Stomach (tissue), 9 donors: ENCODE data around the gene OCSTAMP. TPM values are rescaled to one million over a fixed set of nuclear protein-coding genes. Genes with fewer than 3 reads are reported as not detected.

Source experiments
- DNase-seq, 2 donors: peaks; one replicate each; pipeline versions ENCODE4 v3.0.0 to v3.0.0-alpha.2; 2013 to 2019
- H3K27ac ChIP-seq, 5 donors: fragments of 200-600 bp in 4 of 5; sonication (generic) in 4 of 5; one replicate each; pipeline ENCODE4 v1.5.1; 2013 to 2019; ENCODE audit warnings: mild to moderate bottlenecking in 1 of 5, moderate library complexity in 1 of 5
- H3K27me3 ChIP-seq, 3 donors: fragments of 200-600 bp; sonication (generic); one replicate each; pipeline ENCODE4 v1.5.1; 2017 to 2019; ENCODE audit warnings: mixed run types in 1 of 3
- H3K36me3 ChIP-seq, 4 donors: fragments of 200-600 bp; sonication (generic); 1 replicate in 3 of 4; 2 replicates in 1 of 4; pipeline ENCODE4 v1.5.1; 2016 to 2019
- H3K4me1 ChIP-seq, 4 donors: fragments of 200-600 bp; sonication (generic); one replicate each; pipeline ENCODE4 v1.5.1; 2016 to 2019
- H3K4me3 ChIP-seq, 4 donors: fragments of 200-600 bp; sonication (generic) in 3 of 4; one replicate each; pipeline ENCODE4 v1.5.1; 2016 to 2019; ENCODE audit warnings: mild to moderate bottlenecking in 1 of 4
- H3K9me3 ChIP-seq, 4 donors: fragments of 200-600 bp; sonication (generic); one replicate each; pipeline ENCODE4 v1.5.1; 2016 to 2019
- EP300 ChIP-seq: sonication (generic); formaldehyde crosslinking; IDR thresholded peaks from one replicate; pipeline ENCODE4 v1.6.1; 2017; ENCODE audit warnings: antibody characterized with exemption
- POLR2A ChIP-seq, 4 donors: fragments of 450-650 bp; IDR thresholded peaks; one replicate each; pipeline ENCODE4 v1.6.1; 2016; ENCODE audit warnings: antibody characterized with exemption in 4 of 4, control low read depth in 2 of 4, mild to moderate bottlenecking in 1 of 4, moderate library complexity in 1 of 4
- POLR2AphosphoS5 ChIP-seq, 3 donors: sonication (generic); formaldehyde crosslinking; IDR thresholded peaks; one replicate each; pipeline ENCODE4 v1.6.1; 2016; ENCODE audit warnings: antibody characterized with exemption in 3 of 3
- WGBS, 5 donors: extraction: QIAGEN DNeasy Blood & Tissue Kit in 3 of 5; methylation state at CpG; one replicate each; pipeline versions ENCODE4 v1.1.5 to v1.1.7; 2013 to 2018; 5-methylcytosine and 5-hydroxymethylcytosine counted together
- intact Hi-C: fragments of 100-400 bp; cut with DNase I; formaldehyde crosslinking; loops from one replicate; pipeline ENCODE4 v1.15.1; 2023; ENCODE audit warnings: low total_unique reads
- polyA plus RNA-seq, 3 donors: library from polyadenylated mRNA; stranded (reverse); fragments of 200-250 nt; gene quantifications; one replicate each; pipeline ENCODE4 v1.2.3, GENCODE V29; 2013
- total RNA-seq, 5 donors: library from RNA; depleted of rRNA; stranded (reverse); fragments of >200 nt; gene quantifications; one replicate each; pipeline versions ENCODE4 v1.1.0 to v1.2.3, GENCODE V29; 2014 to 2016
- TF ChIP-seq, protein P1 (sequence below), 7 experiments: fragments of 450-650 bp in 4 of 7; fragments of 200-600 bp in 3 of 7; sonication (generic) in 3 of 7; IDR thresholded peaks; one replicate each; pipeline ENCODE4 v1.5.1; 2016 to 2019; ENCODE audit warnings: antibody characterized with exemption in 7 of 7, control low read depth in 2 of 7, mild to moderate bottlenecking in 1 of 7
- donor health status: healthy with polysubstance abuse.
- donor health status: Bipolar disorder and iron deficiency.
- donor health status: healthy.

Gene OCSTAMP
- total and polyA plus RNA-seq, 8 donors: not detected

DNA sequence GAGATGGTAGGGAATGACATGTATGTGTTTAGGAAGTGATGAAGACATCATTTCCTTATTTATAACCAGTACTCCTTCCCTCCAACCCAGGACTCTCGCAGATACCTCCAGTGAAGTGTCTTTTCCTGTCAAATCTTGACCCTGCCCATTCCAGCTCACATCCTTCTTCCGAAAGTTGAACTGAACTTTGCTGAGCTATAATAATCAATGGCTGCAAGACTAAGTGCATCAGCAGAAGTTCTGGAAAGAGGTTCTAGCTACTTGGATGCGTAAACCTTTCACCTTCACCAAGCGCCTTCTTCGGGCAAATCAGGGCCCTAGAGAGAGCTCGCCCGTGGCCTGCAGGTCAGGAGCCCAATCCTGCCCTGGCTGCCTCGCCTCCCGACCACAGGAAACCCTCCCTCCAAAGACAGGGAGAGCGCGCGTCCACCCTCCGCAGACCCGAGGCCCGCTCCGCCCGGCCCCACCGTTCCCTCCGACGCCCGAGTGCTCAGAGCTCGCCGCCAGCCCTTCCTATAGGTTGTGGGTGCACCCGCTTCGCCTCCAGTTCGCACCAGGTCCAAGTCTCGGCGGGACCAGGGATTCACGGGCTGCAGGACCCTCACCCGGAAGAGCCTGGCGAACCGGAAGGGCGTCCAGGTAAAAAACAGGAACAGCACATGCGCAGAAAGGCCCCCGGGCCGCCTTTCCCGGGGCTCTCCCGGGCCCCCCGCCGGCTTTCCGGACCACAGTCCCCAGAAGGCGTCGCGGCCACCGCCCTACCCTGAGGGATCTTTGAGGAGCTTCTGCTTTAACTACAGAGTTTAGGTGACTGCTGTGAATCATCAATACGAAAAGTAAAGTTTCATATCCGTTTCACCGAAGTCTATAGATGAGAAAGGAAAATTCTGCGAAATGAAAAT is 37.3 kb downstream of the OCSTAMP start, which contains the start of gene ZNF334:
TSS of gene ZNF334 (minus strand) at position 617 of the 902 bp plus-strand sequence. CDS start 1,457 bp downstream, outside the sequence.
- peak within 1 kb of the TSS; percentile 59 to 71 (median 60) for H3K4me3 ChIP-seq
- H3K27ac ChIP-seq: peak within 1 kb of the TSS; percentile 52 to 79 (median 65)
- peaks cover 0 to 15% (median 11%) of the 10 kb centered on the region in 4 donors for H3K4me1 ChIP-seq
- intact Hi-C loops: no loop called here
- H3K36me3 ChIP-seq: no peaks in the 10 kb centered on the region
- 4 to 6% (median 5%) methylated on average over 39 to 49 of the region's 49 CpGs for WGBS, 5 donors
- peaks cover 0 to 30% (median 7%) of the 10 kb centered on the region in 3 donors for H3K27me3 ChIP-seq
- TF ChIP-seq POLR2AphosphoS5 (IDR thresholded peaks at IDR 0.05) (peak in 1 of 3 donors; percentile 54), POLR2A (IDR thresholded peaks at IDR 0.05) (no peak)
- H3K9me3 ChIP-seq: no peaks in the 10 kb centered on the region
- DNase-seq: peak; percentile 62 to 93

DNA sequence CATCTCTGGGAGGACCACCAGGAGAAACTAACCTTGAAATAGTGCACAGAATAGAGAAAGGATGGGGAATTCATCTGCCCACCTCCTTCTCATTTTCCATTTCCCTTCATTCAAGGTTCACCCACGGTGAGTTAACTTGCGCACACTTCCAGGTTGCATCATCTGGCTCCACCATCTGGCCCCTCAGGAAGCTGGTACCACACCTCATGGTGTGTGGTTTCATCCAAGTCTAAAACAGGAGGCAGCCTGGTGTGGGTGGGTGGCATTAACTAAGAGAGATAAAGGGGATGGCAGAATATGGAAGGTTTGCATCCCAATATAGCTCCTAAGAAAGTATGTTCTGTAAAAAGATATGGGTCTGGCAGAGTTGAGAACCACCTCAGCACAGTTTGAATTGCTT is 40.9 kb downstream of the OCSTAMP start:
- Histone ChIP-seq H3K4me3 (no peak overlapping the region), H3K27ac (no peak overlapping the region), H3K9me3 (no peaks in the 10 kb centered on the region), H3K27me3 (peaks cover 0 to 3% (median under 1%) of the 10 kb centered on the region in 3 donors), H3K4me1 (peaks cover 0 to 15% (median 11%) of the 10 kb centered on the region in 4 donors), H3K36me3 (no peaks in the 10 kb centered on the region)
- 75 to 86% (median 79%) methylated on average over 2 of the region's 2 CpGs for WGBS, 5 donors
- no peak for TF ChIP-seq POLR2A (IDR thresholded peaks at IDR 0.05)
- TF ChIP-seq, protein P1, sequence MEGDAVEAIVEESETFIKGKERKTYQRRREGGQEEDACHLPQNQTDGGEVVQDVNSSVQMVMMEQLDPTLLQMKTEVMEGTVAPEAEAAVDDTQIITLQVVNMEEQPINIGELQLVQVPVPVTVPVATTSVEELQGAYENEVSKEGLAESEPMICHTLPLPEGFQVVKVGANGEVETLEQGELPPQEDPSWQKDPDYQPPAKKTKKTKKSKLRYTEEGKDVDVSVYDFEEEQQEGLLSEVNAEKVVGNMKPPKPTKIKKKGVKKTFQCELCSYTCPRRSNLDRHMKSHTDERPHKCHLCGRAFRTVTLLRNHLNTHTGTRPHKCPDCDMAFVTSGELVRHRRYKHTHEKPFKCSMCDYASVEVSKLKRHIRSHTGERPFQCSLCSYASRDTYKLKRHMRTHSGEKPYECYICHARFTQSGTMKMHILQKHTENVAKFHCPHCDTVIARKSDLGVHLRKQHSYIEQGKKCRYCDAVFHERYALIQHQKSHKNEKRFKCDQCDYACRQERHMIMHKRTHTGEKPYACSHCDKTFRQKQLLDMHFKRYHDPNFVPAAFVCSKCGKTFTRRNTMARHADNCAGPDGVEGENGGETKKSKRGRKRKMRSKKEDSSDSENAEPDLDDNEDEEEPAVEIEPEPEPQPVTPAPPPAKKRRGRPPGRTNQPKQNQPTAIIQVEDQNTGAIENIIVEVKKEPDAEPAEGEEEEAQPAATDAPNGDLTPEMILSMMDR (IDR thresholded peaks at IDR 0.05): no peak
- TF ChIP-seq EP300: no peak
- TF ChIP-seq POLR2AphosphoS5 (IDR thresholded peaks at IDR 0.05): no peak
- DNase-seq: no peak
- intact Hi-C loops: no loop called here

DNA sequence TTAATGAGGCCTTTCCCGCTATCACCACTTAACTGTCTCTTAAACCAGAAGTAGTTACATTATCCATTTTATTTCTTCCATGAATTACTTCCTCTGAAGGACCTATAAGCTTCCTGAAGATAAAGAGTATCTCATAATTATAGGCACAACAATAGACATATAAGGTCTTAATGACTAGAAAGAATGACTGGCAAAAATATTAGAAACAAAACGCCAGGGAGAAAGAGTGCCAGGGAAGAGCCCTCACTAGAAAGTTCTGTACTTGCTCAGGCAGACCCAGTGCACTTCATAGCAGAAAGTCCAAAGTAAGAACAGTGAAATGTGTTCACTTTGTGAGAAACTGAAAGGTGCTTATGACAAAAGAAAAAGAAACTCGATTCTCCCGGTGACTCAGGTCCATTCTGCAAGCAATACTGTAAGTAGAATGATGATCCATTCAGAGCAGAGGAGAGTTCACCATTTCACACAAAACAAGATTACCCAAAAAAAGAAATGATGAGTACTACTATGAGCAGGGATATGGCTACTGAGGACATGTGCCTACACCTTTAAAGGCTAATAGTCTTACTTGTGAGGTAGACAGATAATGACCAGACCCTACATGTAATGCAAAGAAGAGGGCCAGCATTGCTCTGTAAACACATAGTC is 42.6 kb downstream of the OCSTAMP start:
- no peak for DNase-seq
- no peak overlapping the region for H3K4me3 ChIP-seq
- intact Hi-C loops: no loop called here
- no peaks in the 10 kb centered on the region for H3K27me3 ChIP-seq
- H3K9me3 ChIP-seq: peaks cover 0 to 15% (median 9%) of the 10 kb centered on the region in 4 donors
- peaks cover 0 to 7% (median 4%) of the 10 kb centered on the region in 4 donors for H3K4me1 ChIP-seq
- peaks cover 0 to 9% (median 2%) of the 10 kb centered on the region in 4 donors for H3K36me3 ChIP-seq
- no peak for TF ChIP-seq POLR2AphosphoS5 (IDR thresholded peaks at IDR 0.05)
- WGBS, 5 donors: 84 to 92% (median 87%) methylated on average over 4 of the region's 4 CpGs
- H3K27ac ChIP-seq: no peak overlapping the region

DNA sequence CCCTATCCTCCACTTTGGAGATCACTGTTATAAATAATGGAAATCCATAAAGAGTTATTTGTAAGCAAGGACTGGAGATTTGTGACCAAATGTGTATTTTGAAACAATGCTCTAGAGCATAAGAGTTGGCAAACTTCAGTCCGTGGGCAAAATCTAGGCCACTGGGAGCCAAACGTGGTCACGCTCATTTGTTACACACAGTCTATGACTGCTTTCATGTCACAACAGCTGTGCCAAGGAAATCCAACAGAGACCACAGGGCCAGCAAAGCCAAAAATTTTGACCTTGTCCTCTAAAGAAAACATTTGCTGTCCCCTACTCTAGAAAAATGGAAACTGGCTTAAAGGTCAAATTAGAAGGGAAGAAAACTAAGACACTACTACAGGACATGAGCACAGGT is 44.9 kb downstream of the OCSTAMP start:
- no peak overlapping the region for H3K27ac ChIP-seq
- DNase-seq: no peak
- H3K36me3 ChIP-seq: peaks cover 0 to 14% (median 2%) of the 10 kb centered on the region in 4 donors
- peaks cover 18 to 39% (median 32%) of the 10 kb centered on the region in 4 donors for H3K9me3 ChIP-seq
- H3K4me1 ChIP-seq: no peaks in the 10 kb centered on the region
- intact Hi-C loops: no loop called here
- no peak for TF ChIP-seq POLR2AphosphoS5 (IDR thresholded peaks at IDR 0.05)
- TF ChIP-seq EP300: no peak
- TF ChIP-seq, protein P1 (IDR thresholded peaks at IDR 0.05): no peak
- TF ChIP-seq POLR2A (IDR thresholded peaks at IDR 0.05): no peak
- 90 to 99% (median 97%) methylated on average over 3 of the region's 3 CpGs for WGBS, 5 donors
- no peaks in the 10 kb centered on the region for H3K27me3 ChIP-seq
- H3K4me3 ChIP-seq: no peak overlapping the region

DNA sequence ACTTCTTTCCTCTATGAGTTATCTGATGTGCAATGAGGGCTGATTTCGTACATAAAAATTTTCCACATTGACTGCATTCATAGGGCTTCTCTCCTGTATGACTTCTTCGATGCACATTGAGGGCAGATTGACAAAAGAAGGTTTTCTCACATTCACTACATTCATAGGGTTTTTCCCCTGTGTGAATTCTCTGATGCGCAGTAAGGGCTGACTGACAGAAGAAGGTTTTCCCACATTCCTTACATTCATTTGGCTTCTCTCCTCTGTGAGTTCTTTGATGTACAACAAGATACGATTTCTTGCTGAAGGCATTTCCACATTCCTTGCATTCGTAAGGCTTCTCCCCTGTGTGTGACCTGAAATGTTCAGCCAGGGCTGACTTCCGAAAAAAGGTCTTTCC is 48.5 kb downstream of the OCSTAMP start:
- Histone ChIP-seq H3K9me3 (peaks cover 35 to 62% (median 52%) of the 10 kb centered on the region in 4 donors), H3K36me3 (peaks cover 0 to 21% (median 2%) of the 10 kb centered on the region in 4 donors), H3K27me3 (no peaks in the 10 kb centered on the region), H3K4me3 (no peak overlapping the region), H3K27ac (no peak overlapping the region), H3K4me1 (no peaks in the 10 kb centered on the region)
- TF ChIP-seq, protein P1 (IDR thresholded peaks at IDR 0.05): no peak
- WGBS, 5 donors: 92 to 96% (median 95%) methylated on average over 6 of the region's 6 CpGs
- no peak for DNase-seq
- intact Hi-C loops: no loop called here
